Measurements from ENCODE around the gene NTM.

- TF ChIP-seq CTCF (IDR thresholded peaks at IDR 0.05) (no peak), EP300 (IDR thresholded peaks at IDR 0.05) (no peak)
Observed at GRCh38 chr11:131666006-131666405, 295.6 kb downstream of the NTM start.
